Dedifferentiated amniotic fluid mesenchymal stem cell (primary cell): ENCODE results near the gene PTHLH.

Experiments
- DNase-seq: peaks from one replicate; pipeline ENCODE4 v3.0.0-alpha.2; 2016; ENCODE audit errors: extremely low spot score

Gene PTHLH

DNA sequence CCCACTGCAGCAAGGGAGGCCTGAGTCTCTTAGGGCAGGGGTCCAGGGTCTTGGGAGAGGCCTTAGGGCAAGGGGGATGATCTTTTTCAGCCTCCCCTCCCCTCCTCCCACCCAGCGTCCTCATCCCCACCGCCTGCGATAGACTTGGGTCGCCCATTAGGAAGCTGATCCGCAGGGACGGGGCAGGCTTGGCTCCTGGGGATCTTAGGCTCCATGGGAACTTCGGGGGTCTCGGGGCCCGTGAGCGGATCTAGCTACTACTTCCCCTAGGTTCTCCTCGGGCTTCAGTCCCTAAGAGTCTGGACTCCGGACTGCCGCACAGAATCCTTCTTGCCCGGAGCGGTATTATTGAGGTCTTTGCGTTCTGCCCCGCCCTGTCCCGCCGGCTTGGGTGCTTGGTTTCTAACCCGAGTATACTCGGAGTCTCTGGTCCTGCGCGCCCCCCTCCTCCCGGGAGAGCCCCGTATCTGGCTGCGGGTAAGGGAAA, 2.2 kb upstream of the PTHLH start:
- no peak for DNase-seq

DNA sequence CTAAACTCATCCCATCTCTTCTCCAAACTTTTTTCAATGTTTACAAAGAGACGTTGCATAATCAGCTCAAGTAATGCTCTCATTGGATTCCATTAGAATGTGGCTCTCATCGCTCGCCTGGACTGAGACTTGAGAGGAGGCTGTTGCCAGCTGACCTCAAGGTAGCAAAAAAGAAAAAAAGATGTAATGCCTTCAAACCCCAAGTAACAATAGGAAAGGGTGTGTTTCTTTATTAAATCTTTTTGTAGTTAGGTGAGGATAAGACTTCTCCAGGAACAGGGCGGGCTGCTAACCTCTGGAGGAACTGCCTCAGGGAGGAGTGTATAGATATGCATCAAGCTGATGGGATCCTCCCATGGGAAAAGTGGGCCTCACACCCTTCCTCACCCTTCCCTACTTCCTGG, 956 bp upstream of the PTHLH start:
- no peak for DNase-seq

DNA sequence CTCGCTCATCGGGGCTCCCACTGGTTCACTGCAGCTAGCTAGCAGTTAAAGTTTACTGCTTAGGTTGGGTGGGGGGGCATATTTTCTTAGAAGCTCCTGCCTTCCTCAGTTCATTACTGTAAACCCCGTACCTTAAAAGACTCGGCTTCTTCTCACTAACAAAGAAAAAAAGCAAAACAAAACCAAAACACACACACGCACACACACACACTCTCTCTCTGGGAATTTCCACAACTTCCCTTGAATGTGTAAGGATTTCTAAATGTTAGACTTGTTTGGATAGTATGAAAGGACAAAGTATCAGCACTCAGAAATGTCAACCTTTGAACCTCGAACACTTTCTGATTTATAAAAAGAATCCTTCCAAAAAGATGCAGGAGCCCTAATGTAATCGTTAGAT, 927 bp downstream of the PTHLH start:
- DNase-seq: no peak

DNA sequence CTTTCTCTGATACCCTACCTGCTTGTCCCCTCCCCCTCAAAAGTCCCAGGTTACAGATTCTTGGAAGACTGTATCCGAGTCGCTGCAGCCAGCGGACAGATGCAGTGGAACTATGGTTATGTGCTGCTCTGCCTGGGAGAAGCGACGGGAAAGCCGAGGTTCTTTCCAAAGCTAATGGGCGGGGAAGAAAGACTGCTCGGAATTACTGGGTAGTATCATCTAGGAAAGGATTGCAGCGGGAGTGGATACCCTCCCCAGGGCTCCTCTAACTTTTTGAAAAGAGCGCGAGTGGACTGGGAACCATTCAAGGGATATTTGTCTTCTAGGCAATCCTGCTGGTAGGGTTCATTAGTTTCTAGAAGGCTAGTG, 1.4 kb downstream of the PTHLH start:
- no peak for DNase-seq

DNA sequence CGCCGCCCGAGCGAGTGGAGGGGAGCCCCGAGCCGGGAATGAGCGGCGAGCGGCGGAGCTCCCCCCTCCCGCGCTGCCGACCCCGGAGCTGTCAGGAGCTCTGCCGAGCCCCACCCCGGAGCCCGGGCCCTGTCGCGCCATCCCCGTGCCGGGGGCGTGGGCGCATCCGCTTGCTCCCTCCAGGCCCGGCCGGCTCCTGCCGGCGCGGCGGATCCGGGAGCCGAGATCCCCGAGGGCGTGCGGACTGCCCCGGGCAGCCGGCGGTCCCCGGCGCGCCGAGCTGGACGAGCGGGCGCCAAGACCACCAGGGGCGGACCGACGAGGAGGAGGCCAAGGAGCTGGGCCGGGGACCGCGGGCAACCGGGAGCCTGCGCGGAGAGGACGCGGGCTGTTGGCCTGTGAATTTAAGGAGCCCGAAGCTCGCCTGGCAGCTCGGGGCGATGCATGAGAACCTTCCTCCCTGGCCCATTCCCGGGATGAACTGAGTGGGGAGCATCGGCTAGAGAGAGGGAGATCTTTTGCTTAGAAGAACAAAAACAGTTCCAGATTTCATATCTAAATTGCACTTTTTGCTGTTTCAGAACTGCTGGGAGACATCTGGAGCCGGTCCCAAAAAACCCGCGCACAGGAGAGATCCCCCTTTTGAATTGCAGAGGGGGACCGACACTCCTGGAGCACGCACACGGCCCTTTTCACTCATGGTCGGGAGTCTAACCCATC, 2.0 kb downstream of the PTHLH start:
- no peak for DNase-seq

DNA sequence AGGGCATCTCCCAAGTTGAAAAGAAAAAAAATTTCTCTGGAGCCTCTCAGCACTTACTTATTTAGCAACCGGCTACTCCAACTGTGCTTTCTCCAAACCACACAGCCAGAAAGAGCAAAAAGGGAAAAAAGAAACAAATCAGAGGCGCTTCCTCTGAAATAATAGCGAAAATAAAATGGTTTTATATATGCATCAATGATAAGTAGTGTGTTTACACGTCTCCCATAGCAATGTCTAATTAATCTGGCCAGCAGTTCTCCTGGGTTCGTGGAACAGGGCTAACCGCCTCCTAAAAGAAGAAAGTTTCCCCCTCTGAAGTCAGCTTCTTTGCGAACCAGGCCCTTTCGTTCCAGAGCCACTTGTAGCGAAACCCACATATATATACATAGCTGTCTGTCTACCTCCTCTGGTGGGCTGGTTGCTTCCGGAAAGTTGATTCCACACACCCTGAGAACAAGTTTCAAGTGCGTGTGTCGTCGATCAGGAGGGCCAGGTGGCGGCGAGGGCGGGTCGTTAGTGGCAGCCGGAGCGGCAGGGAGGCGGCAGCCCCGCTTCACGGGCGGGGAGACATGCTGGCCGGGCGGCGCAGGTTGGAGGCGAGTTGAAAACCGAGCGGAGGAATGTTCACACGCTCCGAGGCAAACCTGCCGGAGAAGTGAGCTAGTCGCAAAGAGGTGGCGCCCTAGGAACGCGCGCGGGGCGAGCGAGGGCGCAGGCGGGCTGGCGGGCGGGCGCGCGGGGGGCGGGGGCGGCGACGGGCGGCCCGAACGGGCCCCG, 2.7 kb downstream of the PTHLH start:
- DNase-seq: peak; percentile 40

DNA sequence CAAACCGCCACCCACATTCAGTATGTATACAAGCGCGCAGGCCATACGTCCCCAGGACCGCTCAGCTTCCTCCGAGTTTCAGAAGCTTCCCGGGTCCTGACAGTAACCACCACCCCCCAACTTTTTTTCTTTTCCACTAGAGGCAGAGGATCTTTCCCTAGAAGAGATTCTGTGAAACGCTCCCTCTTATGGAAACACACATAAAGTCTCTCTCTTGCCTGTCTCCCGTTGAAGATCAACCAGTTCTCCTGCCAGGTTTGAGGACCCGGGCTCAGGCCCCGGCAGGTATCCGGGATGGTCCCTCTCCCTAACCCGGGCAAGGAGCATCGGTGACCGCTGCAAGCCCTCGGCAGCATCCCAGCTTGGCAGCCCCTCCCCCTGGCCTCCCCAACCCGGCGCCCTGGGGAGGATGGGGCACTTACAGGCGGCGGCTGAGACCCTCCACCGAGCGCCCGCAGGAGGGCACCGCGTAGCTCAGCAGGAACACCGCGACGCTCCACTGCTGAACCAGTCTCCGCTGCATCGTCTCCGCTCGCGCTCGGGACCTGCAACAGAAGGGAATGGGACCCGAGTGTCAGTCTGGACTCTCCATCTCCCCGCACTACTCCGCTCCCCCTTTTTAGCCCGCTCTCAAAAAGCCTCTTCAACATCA, 3.4 kb downstream of the PTHLH start:
- peak; percentile 34 for DNase-seq

DNA sequence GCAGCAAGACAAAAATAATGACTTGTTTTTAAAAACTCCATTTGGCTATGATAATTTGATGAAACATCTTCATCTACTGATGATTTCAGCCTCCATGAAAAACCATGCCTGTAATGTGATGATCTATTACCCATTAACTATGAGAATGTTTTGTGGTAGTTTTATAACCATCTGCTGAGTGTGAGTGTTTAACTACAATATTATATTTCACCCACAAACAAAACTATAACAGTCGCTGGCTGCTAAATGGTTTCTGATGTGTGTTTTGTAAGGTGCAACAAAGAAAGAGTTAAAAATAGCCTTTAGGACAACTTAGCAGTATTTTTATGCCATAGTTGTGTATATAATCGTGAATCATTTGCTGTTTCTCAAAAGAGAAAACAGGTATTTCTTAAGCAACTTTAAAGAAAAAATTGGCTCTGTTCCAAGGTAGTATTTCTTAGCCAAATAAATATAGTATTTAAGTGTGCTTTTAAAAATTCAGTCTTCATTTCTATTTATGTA, 4.9 kb downstream of the PTHLH start:
- no peak for DNase-seq

DNA sequence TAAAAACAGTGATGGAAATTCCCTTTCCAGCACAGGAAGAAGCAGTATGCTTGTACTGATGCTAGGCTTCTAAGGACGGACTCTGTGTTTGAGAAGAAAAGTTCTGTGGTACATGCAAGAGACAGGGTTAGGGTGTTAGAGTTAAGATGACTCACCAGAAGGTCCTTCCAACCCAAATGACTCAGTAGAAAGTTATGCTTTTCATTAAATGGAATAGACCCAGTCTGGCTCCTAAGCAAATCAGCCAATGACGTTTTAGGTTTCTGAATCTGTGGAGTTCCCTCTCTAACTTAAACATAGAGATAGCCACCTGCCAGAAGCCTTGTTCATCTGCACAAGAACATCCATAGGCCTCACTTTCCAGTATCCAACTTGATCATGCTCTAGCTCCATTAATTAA, 5.7 kb downstream of the PTHLH start:
- peak; percentile 93 for DNase-seq

DNA sequence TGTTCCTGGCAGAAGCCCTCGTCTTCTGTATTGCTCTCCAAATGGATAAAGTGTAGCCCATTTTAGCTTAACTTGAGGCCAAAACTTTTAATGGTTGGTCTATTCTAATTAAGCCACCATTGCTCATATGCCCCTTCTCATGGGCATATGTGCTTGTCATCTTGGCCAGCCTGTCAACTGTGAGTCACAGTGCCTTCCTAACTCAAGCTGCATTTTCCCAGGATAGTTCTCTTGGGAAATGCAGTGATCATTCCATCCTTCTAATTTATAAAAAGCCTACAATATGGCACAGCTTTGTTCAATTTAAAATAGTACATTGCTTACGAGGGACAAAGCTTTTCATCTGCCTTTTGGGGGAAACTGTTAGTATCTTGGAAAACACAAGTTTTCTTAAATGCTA, 6.6 kb downstream of the PTHLH start:
- DNase-seq: no peak

DNA sequence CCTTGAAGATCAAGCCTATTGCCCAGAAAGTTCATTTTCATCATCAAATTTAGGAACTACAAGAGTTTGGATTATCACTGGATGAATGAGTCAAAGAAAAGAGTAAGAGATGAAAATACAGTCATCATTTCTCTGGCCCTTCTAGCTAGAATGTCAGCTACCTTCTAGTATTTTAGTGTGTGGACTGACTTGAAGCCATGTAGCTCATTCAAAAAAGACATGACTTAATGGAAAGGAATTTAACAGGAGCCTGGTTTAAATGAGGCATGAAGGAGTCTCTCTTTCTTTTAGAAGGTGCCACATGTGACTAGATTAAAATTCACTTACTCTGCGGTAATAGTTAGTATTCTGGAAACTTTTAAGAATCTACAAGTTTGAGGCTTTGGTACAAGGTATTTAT, 7.1 kb downstream of the PTHLH start:
- peak; percentile 44 for DNase-seq

DNA sequence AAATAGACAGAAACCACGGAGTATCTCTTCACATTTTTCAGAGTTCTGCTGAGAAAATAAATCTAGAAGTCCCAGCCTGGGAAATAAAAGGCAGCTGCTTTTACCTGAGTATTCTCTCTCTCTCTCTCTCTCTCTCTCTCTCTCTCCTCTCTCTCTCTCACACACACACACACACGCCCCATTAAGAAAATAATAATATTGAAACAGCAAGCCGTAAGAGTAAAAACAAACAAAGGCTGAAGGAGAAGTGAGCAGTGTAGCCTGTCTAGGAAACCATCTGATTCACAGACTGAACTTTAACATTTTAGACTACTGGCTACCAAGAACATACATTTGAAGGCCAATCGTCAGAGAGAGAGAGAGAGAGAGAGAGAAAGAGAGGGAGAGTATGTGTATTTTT, 8.4 kb downstream of the PTHLH start:
- no peak for DNase-seq

DNA sequence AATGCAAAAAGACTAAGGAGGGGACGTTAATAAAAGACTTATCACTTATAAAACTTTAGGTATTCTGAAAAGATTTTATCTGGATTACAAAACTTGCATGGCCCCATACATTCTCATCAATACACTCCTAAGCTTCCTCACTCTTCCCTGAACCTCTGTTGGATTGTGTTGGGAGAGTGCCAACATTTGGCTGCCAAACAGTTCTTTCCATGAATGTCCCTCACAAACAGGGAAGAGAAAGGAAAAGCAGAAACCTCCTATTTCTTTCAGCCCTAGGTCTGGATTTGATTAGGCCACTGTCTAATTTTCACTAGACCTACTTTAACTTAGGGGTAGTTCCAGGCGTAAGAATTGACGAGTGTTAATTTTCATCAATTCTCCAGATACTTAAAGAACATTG, 11.7 kb downstream of the PTHLH start:
- DNase-seq: no peak

DNA sequence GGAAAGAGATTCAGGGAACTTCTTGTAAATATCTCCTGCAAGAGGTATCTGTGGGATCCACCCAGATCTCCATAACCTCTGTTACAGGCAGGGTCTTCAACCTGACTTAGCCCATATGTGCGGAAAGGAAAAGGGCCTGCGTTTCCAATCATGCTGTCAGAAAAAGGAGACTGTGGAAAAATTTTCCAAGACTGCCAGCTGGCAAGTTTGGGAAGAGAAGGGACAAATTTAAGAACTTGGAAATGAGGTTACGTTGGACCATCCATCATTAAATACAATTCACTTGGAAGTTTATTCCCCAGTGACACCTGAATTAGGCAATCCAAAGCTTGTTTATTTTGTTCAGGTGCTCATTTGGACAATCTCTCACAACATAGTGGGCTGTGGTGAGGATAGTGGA, 13.9 kb downstream of the PTHLH start:
- DNase-seq: no peak

DNA sequence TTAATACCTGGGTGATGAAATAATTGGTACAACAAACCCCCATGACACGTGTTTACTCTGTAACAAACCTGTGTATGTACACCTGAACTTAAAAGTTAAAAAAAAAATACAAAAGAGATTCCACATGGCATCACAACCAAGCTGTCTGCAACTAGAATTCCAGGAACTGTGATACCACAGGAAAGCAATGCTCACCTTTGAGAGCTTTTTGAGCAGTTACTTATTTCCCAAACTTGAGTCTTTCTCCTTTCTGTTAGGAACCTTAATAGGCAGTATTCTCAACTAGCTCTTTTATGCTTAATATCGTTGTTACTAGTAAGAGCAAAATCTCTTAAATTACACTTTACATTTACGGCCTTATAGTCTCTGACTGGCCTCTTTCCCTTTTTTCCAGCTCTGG, 15.2 kb downstream of the PTHLH start:
- DNase-seq: no peak

DNA sequence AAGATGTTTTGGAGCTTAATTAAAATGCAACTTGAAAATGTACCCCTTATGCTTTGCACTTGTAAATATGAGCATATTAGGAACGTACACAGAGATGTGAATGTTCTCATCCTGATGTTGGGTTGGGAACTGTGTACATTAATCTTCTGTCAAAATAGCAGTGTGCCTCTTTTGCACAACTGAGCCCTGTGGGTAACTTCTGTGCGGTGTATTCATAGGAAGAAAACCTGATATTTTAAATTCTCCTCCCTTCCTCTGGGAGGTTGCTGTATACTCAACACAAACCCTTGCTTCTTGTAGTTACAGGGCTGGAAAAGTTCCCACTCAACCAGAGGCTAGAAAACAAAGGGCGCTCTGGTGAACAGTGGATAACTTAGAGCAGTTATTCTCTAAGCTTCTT, 18.7 kb downstream of the PTHLH start:
- DNase-seq: no peak

DNA sequence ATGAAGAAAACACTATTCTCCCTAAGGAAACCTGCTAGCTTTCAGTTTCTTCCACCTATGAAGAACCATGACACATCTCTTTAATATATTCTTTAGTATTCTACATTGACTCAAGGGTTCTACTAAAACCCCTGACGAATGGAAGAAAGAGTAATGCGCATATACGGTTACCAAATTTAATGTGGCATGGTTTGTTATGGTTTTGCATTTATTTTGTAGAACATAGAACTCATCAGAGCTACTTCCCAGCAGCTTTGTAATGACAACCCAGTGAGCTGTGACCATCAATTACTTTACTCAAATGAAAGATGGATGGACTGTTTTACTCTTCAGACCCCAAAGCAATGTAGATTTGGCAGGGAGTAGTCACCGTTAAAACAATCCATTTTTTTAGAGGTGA, 19.2 kb downstream of the PTHLH start:
- DNase-seq: no peak

DNA sequence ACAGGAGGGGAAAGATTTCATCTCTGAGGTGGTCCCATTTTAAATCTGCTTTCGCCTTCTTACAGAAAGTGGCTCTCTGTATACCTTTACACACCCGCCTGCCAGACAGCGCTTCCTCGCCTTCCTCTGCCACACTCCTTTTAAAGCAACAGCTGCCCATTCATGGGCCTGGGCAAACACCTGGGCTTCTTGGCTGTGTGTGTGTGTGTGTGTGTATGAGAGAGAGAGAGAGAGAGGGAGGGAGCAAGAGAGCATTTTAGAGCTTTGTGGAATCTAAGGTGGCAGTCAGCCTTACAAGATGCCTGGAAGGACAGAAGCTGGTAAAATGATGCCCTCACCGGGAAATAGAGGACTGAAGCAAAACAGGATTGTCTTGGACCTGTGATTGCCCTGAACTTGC, 20.0 kb downstream of the PTHLH start:
- no peak for DNase-seq

DNA sequence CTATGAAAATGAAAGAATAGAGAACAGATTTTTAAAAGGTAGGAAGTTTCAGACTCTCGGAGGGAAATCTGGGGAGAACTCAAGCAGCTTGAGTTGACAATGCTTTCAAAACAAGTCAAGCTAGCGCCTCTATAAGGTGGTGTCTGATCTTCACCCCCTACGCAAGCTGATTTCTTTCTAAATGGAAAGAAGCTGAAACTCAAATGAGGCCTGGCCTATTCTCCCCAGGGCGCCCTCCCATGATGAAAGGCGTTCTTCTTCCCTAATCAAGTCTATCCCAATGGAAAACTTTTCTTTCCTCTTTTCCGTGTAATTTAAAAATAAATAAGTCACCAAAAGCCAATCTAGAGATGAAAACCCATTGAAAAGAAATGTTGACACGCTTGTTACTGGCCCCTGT, 20.6 kb downstream of the PTHLH start:
- DNase-seq: no peak

DNA sequence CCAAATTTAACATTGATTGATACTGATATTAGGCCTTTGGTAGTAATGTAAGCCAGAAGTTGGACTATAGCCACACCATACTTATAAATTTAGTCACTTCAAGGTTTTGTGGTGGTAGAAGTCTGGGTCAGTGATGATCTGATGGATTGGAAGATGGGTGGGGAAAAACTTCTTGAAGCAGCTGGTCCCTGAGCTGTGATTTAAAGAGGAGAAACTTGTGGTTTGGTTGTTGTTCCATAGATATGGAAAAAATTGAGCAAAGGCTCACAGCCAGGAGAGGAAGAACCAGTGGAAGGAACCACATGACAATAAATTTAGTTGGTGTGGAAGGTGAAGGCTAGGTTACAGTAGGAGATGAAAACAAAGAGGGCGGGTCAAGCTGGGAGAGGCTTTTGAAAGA, 26.1 kb downstream of the PTHLH start:
- no peak for DNase-seq

DNA sequence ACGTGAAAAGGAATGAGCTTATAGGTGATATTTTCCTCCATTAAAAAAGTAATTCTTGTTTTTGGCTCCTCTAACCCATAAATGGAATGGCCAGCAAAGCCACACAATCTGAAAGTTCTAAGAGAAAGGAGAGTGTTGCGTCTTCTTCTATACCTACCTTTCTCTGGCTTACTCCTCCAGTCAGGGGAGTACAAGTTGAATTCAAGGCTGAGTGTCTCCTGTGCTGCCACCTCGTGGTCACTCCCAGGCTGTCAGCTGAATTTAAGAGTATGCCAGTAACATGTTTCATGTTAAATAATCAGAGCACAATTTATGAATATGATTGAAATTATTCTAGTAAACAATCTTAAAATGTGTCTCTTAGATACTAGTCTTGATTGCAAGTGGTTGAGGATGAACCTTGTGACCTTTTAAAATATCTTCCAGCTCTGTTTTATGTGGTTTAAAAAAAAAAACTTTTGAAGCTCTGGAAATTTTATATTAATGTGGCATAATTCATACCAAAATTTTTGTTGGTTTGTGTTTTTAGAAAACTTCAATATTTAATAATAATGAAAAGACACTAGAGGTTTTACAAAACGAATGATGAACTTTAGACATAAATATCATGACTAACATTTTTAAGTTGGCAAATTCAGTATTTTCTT, 31.7 kb downstream of the PTHLH start:
- DNase-seq: peak; percentile 75

DNA sequence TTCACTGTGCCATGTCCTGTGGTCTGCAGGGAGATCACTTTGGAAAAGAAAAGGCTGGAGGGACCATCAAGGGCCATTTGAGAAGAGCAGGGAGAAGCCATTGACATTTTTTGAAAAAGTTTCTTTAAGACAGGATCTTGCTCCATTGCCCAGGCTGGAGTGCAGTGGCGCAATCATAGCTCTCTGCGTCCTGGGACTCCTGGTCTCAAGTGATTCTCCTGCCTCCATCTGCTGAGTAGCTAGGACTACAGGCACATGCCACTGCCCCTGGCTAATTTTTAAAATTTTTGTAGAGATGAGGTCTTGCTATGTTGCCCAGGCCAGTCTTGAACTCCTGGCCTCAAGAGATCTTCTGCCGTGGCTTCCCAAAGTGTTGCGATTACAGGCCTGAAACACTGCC, 32.3 kb downstream of the PTHLH start:
- DNase-seq: no peak
